ENCODE results near the gene MB.

GRCh38 chr22:35630891-35631290 is 13.8 kb upstream of the MB start:
- TF ChIP-seq CTCF (IDR thresholded peaks at IDR 0.05) (no peak), POLR2A (IDR thresholded peaks at IDR 0.05) (no peak)

Data from testis (tissue), 2 donors.